GM19239 (cell line): ENCODE measurements around the gene AAGAB.
"Not testable (repeated sequence)": the region's sequence is repeated elsewhere in the genome, so short reads cannot be mapped to it uniquely, and the experiment has no call there.

Source experiments
- DNase-seq: peaks from one replicate; pipeline ENCODE4 v3.0.0; 2011; ENCODE audit warnings: low spot score; ENCODE audit not compliant: insufficient read length
- FAIRE-seq: peaks from 2 replicates; lab custom pipeline; 2011; peaks lifted over from hg19 to GRCh38; lab: Jason Lieb, UNC

AAGAB gene

GRCh38 chr15:67156834-67157233 is 97.6 kb downstream of the AAGAB start:
- FAIRE-seq (no peak), DNase-seq (no peak)

DNA sequence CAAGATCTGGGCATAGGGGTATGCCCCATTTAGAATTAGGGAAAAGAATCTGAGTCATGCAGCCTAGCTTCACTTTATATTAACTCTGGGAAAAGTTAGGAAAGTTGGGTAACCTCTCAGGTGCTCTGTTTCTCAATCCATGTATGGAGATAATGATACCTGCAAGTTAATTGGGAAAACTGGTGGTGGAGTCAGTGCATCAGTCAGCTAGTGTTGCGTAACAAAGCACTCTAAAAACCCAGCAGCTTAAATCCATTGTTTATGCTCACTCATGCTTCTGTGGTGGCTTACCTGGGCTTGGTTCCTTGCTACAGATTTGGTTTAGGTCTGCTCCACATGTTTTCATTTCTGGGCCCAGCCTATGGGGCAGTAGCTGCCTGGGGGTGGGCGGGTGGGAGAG is 98.0 kb downstream of the AAGAB start:
- FAIRE-seq: no peak
- no peak for DNase-seq

GRCh38 chr15:67154249-67154648 is 100.2 kb downstream of the AAGAB start:
- no peak for FAIRE-seq
- no peak for DNase-seq

DNA sequence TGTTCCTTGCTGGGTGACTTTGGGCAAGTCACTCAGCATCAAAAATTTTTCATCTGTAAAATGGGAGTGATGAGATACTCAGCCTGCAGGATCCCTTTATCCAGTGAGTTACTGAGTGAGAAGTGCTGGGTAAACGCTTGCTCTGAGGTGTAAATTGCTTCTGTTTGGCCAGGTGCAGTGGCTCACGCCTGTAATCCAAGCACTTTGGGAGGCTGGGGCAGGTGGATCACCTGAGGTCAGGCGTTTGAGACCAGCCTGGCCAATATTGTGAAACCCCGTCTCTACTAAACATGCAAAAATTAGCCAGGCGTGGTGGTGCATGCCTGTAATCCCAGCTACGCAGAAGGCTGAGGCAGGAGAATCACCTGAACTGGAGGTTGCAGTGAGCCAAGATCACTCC is 101.4 kb downstream of the AAGAB start:
- not testable (repeated sequence) for DNase-seq, FAIRE-seq

- FAIRE-seq (no peak), DNase-seq (no peak)
These were observed 102.0 kb downstream of the AAGAB start for GRCh38 chr15:67152429-67152828.
